Vagina (tissue), 2 donors: ENCODE results near the gene CRYZL1.

Experiments
- CTCF ChIP-seq, 3 experiments: fragments of 450-650 bp in 2 of 3; fragments of 200-600 bp in 1 of 3; sonication (generic) in 1 of 3; IDR thresholded peaks; one replicate each; pipeline ENCODE4 v1.5.1; 2017 to 2019; ENCODE audit warnings: antibody characterized with exemption in 3 of 3, mild to moderate bottlenecking in 2 of 3, moderate library complexity in 2 of 3
- POLR2A ChIP-seq, 2 donors: fragments of 450-650 bp; IDR thresholded peaks; one replicate each; pipeline ENCODE4 v1.6.1; 2017; ENCODE audit warnings: antibody characterized with exemption in 2 of 2, mild to moderate bottlenecking in 2 of 2, moderate library complexity in 2 of 2

- TF ChIP-seq CTCF (IDR thresholded peaks at IDR 0.05), result no peak
- TF ChIP-seq POLR2A (IDR thresholded peaks at IDR 0.05), result no peak
These were observed 717 bp downstream of the CRYZL1 start for GRCh38 chr21:33640697-33641351.
